GM21723 (cell line): ENCODE results near the gene WWP2.

ENCODE experiments used
- ATAC-seq: cut with Tn5 transposase; IDR thresholded peaks from one replicate; pipeline ENCODE4 v1.9.1; 2021; ENCODE audit warnings: mild to moderate bottlenecking, moderate library complexity; ENCODE audit not compliant: unreplicated experiment

The WWP2 gene

GRCh38 chr16:69886726-69887125 lies 124.6 kb downstream of the WWP2 start:
- no peak for ATAC-seq

- ATAC-seq: no peak
Observed at GRCh38 chr16:69888005-69888590, 126.0 kb downstream of the WWP2 start.

- ATAC-seq: no peak
Observed at GRCh38 chr16:69889295-69889964, 127.3 kb downstream of the WWP2 start.

DNA sequence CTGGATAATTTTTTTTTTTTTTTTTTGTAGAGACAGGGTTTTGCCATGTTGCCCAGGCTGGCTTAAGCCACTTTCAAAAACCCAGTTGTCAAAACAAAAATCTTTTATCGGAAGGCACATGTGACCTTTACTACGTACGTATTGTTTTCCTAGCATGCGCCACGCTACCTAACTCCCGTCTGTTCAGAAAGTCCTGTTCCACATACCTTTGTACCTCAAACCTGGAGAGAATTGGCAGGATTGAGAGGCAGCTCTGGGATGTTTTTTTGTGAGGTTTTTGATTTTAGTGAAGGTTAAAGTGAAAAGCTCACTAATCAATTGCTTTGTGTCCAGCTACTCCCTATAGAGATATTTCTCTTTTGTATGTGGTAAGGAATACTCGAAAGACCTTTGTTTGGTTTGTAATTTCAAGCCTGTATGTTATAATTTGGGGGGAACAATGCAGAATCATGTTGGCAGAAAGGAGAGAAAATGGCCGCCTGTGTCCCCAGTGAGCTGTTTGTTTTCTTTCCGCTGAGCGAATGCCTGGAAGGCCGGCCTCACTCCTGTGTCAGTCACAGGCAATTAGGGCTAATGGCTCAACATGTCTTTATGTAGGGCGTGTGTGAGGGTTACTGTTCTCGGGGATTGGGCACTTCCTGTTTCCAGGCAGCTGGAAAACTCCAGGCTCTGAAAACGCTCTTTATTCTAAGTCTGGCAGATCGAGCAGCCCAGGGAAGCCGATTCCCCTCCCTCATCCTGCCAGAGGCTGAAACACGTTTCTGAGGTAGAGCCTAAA lies 128.2 kb downstream of the WWP2 start:
- ATAC-seq: no peak

- no peak for ATAC-seq
Observed at GRCh38 chr16:69890892-69891282, 128.8 kb downstream of the WWP2 start.

DNA sequence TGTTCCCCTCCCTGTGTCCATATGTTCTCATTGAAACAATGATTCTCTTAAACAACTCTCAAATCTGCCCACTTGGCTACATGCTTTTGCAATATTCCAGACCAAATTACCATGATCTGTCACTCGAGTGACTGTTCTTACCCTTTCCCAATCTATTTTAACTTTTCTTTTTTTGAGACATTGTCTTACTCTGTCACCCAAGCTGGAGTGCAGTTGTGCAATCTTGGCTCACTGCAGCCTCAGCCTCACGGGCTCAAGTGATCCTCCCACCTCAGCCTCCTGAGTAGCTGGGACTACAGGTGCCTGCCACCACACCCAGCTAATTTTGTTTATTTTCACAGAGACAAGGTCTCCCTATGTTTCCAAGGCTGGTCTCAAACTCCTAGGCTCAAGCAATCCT lies 130.2 kb downstream of the WWP2 start:
- no peak for ATAC-seq

DNA sequence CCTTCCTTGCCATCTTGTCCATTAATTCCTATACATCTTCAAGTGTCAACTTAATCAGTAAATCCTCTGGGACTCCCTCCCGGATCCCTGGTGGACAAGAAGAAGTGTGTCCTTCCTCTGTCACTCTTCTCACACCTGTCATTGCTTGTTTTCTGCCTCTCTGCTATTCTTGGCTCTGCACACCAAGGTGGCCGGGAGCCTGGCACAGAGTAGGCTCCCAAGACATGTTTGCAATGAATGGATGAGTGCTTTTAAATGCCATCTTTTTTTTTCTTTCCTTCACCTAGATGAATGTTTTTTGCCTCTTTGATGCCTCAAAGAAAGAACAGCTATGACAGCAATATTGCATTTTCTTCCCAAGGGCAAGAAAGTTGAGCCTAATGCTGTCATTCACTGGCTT lies 131.0 kb downstream of the WWP2 start:
- no peak for ATAC-seq

DNA sequence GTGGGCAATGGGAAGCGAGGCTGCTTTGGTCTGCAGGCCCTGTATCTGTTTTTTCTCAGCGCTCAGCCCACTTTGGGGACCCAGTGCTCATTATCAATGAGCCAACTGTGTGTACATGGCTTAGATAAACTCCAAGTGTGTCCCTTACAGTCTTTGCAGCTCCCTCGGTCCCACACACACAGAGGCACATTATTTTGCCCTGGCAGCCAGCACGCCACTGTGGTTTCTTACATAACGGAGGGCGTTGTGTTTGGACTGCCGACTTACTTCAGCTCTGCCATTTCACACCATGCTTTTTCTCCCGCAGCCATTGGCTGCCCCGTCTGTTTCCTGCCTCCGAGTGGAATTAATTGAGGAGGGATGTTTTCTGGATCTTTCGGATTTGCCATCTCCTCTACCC lies 132.5 kb downstream of the WWP2 start:
- no peak for ATAC-seq

DNA sequence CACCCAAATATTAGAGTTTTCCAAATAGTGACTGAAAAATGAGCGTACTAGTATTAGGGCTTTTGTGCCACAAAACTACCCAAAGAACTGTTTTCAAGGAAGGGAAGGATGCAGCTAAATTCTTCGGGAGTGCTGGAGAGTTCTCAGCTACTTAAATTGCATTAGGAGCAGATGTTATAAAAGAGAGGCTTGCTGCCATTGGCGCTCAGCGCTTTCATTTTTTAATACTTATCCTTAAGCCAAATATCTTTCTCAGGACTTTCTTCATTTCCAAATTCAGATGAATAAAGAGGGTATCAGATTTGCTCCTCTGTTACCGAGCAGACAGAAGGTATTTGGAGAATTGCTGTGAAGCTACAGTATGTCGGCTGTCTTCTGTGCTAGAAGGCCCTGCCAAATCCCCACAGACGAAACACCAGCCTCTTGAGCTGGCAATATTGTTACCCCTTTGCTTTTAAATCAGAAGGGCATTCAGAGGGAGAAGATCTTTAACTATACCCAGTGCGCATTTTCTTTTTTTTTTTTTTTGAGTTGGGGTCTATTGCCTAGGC lies 141.8 kb downstream of the WWP2 start:
- no peak for ATAC-seq

DNA sequence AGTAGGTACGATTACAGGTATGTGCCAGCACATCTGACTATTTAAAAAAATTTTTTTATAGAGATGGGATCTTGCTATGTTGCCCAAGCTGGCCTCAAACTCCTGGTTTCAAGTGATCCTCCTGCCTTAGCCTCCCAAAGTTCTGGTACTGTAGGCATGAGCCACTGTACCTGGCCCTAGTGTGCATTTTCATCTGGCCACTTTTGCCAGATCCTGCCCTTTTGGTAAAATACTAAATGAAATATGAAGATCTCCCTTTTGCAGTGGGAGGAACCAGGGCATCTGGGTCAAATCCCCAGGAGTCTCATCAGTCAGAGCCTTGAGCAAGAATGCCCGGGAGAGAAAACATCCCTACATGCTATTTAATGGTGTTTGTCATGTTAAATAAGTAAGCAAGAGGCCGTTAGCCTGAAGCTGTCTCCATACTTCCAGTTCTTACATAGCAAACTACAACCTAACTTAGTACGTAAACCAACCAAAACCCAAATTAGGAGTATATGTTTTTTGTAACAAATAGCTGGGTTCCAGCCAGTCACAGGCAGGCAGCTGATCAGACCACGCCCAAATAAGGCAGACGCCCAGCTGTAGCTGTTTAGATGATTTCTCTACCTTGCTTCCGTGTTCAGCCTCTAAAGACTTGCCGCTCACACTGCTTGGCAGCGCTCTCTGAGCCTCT lies 142.5 kb downstream of the WWP2 start:
- ATAC-seq: no peak

- ATAC-seq: no peak
Observed at GRCh38 chr16:69905171-69905555, 143.0 kb downstream of the WWP2 start.

- no peak for ATAC-seq
Observed at GRCh38 chr16:69906838-69907401, 144.8 kb downstream of the WWP2 start.

DNA sequence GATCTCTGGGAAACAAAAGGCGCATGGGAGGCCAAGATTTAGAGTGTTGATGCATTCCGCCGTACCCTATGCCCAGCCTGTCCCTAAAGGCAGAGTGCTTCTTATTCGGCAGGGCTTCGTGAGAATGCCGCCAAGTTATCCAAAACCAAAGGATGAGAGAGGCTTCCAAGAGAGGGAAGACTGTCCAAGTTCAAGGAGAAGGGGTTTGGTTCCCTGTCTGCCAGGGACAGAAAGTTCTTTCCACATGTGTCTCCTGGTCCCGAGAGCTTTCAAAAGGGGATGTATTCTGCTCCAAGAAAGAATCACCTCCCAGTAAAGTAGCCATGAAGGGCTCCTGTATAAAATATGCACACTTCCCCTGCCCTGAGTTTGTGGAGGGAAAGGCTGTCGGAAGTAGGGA lies 146.9 kb downstream of the WWP2 start:
- no peak for ATAC-seq

DNA sequence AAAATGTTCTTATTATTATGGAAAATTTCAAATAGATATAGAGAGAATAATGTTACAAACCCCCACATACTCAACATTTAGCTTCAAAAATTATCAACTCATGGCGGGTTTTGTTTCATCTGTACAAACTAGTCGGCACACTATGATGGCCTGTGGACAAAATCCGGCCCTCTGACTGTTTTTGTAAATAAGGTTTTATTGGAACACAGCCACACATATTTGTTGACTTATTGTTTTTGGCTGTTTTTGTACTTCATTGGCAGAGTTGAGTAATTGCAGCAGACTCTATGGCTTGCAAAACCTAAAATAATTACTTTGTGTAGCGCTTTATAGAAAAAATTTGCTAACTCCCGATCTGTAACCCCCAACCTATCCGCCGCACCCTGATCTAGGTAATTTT lies 147.6 kb downstream of the WWP2 start:
- ATAC-seq: no peak

DNA sequence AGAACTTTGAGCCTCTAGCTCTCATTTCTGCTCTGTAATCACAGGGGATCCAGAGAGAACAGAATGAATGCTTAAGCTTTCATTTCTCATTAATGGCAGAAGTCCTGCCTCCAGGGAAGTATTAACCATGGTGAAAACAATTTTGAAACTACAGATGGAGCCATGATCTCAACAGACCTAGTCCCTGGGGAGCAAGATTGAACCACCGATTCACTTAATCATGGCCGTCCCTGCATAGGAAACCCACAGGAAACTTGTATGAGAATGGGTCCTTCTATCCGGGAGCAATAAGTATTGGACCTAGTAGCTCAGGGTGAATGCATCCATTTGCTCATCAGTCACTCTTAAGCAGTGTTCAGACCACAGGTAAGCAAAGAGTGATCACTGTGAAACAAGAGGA lies 148.8 kb downstream of the WWP2 start:
- ATAC-seq: no peak

DNA sequence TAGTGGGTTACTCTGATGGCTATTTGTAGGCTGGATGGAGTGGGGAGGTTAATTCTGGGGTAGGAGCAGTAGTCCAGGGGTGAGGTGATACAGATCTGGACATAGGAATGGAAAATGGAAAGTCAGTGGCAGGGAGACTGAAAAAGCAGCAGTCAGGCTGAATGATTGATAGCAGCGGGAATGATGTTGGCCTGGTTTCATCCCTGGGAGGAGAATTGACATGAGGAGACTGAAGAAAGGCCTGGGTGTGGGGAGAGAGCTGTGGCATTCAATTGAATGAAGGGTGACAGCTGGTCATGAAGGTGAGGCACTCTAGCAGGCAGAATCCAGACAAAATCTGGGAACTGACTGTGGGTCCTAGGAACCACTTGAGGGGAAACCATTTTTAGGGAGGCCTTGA lies 154.3 kb downstream of the WWP2 start:
- ATAC-seq: no peak

DNA sequence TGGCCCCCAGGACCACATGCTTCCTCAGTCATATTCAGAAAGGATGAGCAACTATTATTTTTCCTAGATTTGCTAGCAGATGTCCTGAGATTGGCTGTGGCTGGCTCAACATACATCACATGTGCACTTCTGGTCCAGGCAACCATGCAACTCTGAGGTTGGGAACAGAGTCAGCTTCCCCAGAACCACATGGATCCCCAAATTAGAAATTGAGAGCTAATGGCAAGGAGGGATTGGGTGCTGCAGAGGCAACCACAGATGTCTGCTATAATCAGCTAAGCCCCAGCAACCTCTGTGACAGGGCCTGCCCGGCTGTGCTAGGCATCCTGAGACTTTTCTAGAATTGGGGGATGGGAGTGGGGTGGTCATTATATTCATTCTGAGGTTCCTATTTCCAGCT lies 155.2 kb downstream of the WWP2 start:
- ATAC-seq: no peak

DNA sequence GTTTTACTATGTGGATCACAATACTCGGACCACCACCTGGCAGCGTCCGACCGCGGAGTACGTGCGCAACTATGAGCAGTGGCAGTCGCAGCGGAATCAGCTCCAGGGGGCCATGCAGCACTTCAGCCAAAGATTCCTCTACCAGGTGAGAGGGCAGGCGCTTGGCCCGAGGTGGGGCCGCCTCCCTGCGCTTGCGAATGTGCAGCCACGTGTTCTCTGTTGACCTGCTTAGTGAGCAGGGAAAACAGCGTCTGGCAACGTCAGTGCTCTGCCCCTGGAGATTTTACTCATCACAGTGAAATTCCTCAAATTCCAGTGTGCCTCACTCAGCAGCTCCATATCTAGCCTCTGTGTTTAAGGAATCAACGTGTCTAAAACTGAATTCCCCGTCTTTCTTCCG lies 155.6 kb downstream of the WWP2 start:
- ATAC-seq: no peak

- no peak for ATAC-seq
Observed at GRCh38 chr16:69918241-69918640, 156.1 kb downstream of the WWP2 start.

- ATAC-seq: no peak
Observed at GRCh38 chr16:69921127-69921526, 159.0 kb downstream of the WWP2 start.

DNA sequence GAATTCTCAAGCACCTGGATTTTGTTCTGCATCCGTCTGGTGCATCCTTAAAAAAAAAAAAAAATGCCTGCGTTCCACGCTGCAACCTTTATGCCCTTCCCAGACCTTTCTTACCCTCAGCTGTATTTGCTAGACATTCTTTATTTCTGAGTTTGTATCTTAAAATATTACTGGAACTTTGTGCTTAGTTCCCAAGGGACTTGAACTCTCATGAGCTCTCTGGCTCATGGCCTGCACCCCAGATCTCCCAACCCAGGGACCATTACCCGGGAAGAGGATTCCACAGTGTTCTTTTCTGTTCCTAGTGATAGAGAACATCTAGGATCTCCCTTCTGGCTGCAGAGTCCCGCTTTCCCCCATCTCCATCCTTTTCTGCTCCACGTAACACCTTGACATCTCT lies 160.1 kb downstream of the WWP2 start:
- no peak for ATAC-seq
